H9 (cell line): Measurements from ENCODE around the gene JAML. TPM values are rescaled to one million over a fixed set of nuclear protein-coding genes. Genes with fewer than 3 reads are reported as not detected.
A peak's percentile ranks its signal among the peaks of the same experiment; 100 is the strongest.

Source experiments
- DNase-seq: peaks from one replicate; pipeline ENCODE4 v3.0.0-alpha.2; 2017
- H2AFZ ChIP-seq: one replicate; pipeline ENCODE4 v1.6.1; 2013; ENCODE audit warnings: mild to moderate bottlenecking, low read length, control low read depth, moderate library complexity
- H2AK5ac ChIP-seq: 2 replicates; pipeline ENCODE4 v1.6.1; 2013; ENCODE audit warnings: low read length, control low read depth, mixed read lengths; ENCODE audit not compliant: insufficient read length
- H2BK120ac ChIP-seq: one replicate; pipeline ENCODE4 v1.6.1; 2013; ENCODE audit warnings: low read depth, mild to moderate bottlenecking, low read length, control low read depth, inconsistent platforms; ENCODE audit not compliant: poor library complexity, severe bottlenecking
- H2BK12ac ChIP-seq: 2 replicates; pipeline ENCODE4 v1.6.1; 2013; ENCODE audit warnings: low read length, control low read depth, mixed read lengths, low read depth; ENCODE audit not compliant: insufficient read length
- H2BK15ac ChIP-seq: 2 replicates; pipeline ENCODE4 v1.6.1; 2013; ENCODE audit warnings: low read depth, low read length, control low read depth
- H2BK20ac ChIP-seq: one replicate; pipeline ENCODE4 v1.6.1; 2013; ENCODE audit warnings: low read depth, mild to moderate bottlenecking, low read length, control low read depth, inconsistent platforms; ENCODE audit not compliant: poor library complexity, severe bottlenecking
- H2BK5ac ChIP-seq: 2 replicates; pipeline ENCODE4 v1.6.1; 2013; ENCODE audit warnings: low read length, control low read depth, mixed read lengths; ENCODE audit not compliant: insufficient read length
- H3K14ac ChIP-seq: 2 replicates; pipeline ENCODE4 v1.6.1; 2013; ENCODE audit warnings: low read length, control low read depth; ENCODE audit not compliant: insufficient read depth
- H3K18ac ChIP-seq: 2 replicates; pipeline ENCODE4 v1.6.1; 2013; ENCODE audit warnings: low read depth, mild to moderate bottlenecking, mixed read lengths, low read length, control low read depth; ENCODE audit not compliant: insufficient read length
- H3K23ac ChIP-seq: 2 replicates; pipeline ENCODE4 v1.6.1; 2013; ENCODE audit warnings: low read length, control low read depth, mixed read lengths, low read depth; ENCODE audit not compliant: insufficient read length
- H3K23me2 ChIP-seq: 2 replicates; pipeline ENCODE4 v1.6.1; 2013; ENCODE audit warnings: low read depth, mild to moderate bottlenecking, mixed read lengths, low read length, control low read depth; ENCODE audit not compliant: insufficient read length, poor library complexity, severe bottlenecking
- H3K27ac ChIP-seq: 2 replicates; pipeline ENCODE4 v1.5.1; 2013; ENCODE audit warnings: low read length, control low read depth, mixed read lengths, low read depth; ENCODE audit not compliant: insufficient read length
- H3K27me3 ChIP-seq: 2 replicates; pipeline ENCODE4 v1.6.1; 2013; ENCODE audit warnings: low read length, control low read depth, inconsistent platforms; ENCODE audit not compliant: insufficient read depth
- H3K4ac ChIP-seq: 2 replicates; pipeline ENCODE4 v1.6.1; 2013; ENCODE audit warnings: low read depth, mild to moderate bottlenecking, control low read depth, inconsistent platforms, low read length, moderate library complexity
- H3K4me1 ChIP-seq: 2 replicates; pipeline ENCODE4 v1.6.1; 2013; ENCODE audit warnings: low read length, control low read depth, inconsistent platforms; ENCODE audit not compliant: insufficient read depth
- H3K4me2 ChIP-seq: 2 replicates; pipeline ENCODE4 v1.6.1; 2013; ENCODE audit warnings: low read length, control low read depth, mixed read lengths; ENCODE audit not compliant: insufficient read length, insufficient read depth
- H3K56ac ChIP-seq: 2 replicates; pipeline ENCODE4 v1.6.1; 2013; ENCODE audit warnings: low read depth, mild to moderate bottlenecking, mixed read lengths, low read length, control low read depth; ENCODE audit not compliant: insufficient read length
- H3K79me1 ChIP-seq: 2 replicates; pipeline ENCODE4 v1.6.1; 2013; ENCODE audit warnings: low read depth, mild to moderate bottlenecking, moderate library complexity, low read length, control low read depth, inconsistent platforms; ENCODE audit not compliant: insufficient read depth, poor library complexity, severe bottlenecking
- H3K79me2 ChIP-seq: 2 replicates; pipeline ENCODE4 v1.6.1; 2013; ENCODE audit warnings: low read length, control low read depth, inconsistent platforms; ENCODE audit not compliant: insufficient read depth
- H3K9ac ChIP-seq: 2 replicates; pipeline ENCODE4 v1.6.1; 2013; ENCODE audit warnings: low read length, control low read depth, mixed read lengths; ENCODE audit not compliant: insufficient read length; ENCODE audit errors: extremely low read depth
- H3K9me3 ChIP-seq: one replicate; pipeline ENCODE4 v1.6.1; 2013; ENCODE audit warnings: low read depth, low read length, inconsistent platforms; ENCODE audit not compliant: control insufficient read depth
- H3T11ph ChIP-seq: one replicate; pipeline ENCODE4 v1.6.1; 2013; ENCODE audit warnings: mild to moderate bottlenecking, low read length, control low read depth, inconsistent platforms
- H4K20me1 ChIP-seq: one replicate; pipeline ENCODE4 v1.6.1; 2013; ENCODE audit not compliant: control insufficient read depth, insufficient read length, insufficient read depth
- H4K5ac ChIP-seq: 2 replicates; pipeline ENCODE4 v1.6.1; 2013; ENCODE audit warnings: low read depth, mild to moderate bottlenecking, mixed read lengths, low read length, control low read depth; ENCODE audit not compliant: insufficient read length
- H4K8ac ChIP-seq: replicated peaks from 2 replicates; pipeline ENCODE4 v1.6.1; 2013; ENCODE audit warnings: low read length, control low read depth, mixed read lengths, low read depth; ENCODE audit not compliant: insufficient read length
- H4K91ac ChIP-seq: 2 replicates; pipeline ENCODE4 v1.6.1; 2013; ENCODE audit warnings: low read depth, mild to moderate bottlenecking, moderate library complexity, mixed read lengths, low read length, control low read depth; ENCODE audit not compliant: insufficient read length
- H3K27ac Mint-ChIP-seq, 3 experiments: 2 replicates in 2 of 3; 3 replicates in 1 of 3; pipeline ENCODE4 v1.8.0; 2020 to 2021; ENCODE audit warnings: mixed read lengths in 3 of 3, mild to moderate bottlenecking in 1 of 3, moderate library complexity in 1 of 3
- H3K27me3 Mint-ChIP-seq: 2 replicates; pipeline ENCODE4 v1.8.0; 2021; ENCODE audit warnings: low read depth, mild to moderate bottlenecking, moderate library complexity, mixed read lengths
- H3K36me3 Mint-ChIP-seq, 3 experiments: 2 replicates in 2 of 3; 3 replicates in 1 of 3; pipeline ENCODE4 v1.8.0; 2020 to 2021; ENCODE audit warnings: low read depth in 3 of 3, mixed read lengths in 3 of 3; ENCODE audit not compliant: insufficient read depth in 1 of 3
- H3K4me1 Mint-ChIP-seq, 2 experiments: 2 replicates each; pipeline ENCODE4 v1.8.0; 2020; ENCODE audit warnings: mixed read lengths in 2 of 2
- H3K4me3 Mint-ChIP-seq, 2 experiments: 2 replicates in 1 of 2; 3 replicates in 1 of 2; pipeline ENCODE4 v1.8.0; 2020 to 2021; ENCODE audit warnings: mild to moderate bottlenecking in 2 of 2, mixed read lengths in 2 of 2, moderate library complexity in 1 of 2
- H3K9me3 Mint-ChIP-seq, 2 experiments: 2 replicates in 1 of 2; 3 replicates in 1 of 2; pipeline ENCODE4 v1.8.0; 2020; ENCODE audit warnings: mild to moderate bottlenecking in 2 of 2, mixed read lengths in 2 of 2, moderate library complexity in 1 of 2
- CTCF ChIP-seq: fragments of 200-600 bp; sonication (generic); conservative IDR thresholded peaks from 3 replicates; pipeline ENCODE4 v1.8.0; 2021; ENCODE audit warnings: antibody characterized with exemption, mild to moderate bottlenecking
- WGBS: extraction: QIAGEN DNeasy Blood & Tissue Kit; methylation state at CpG from one replicate; pipeline ENCODE4 v1.1.7; 2013; ENCODE audit warnings: missing lambda C conversion rate, low lambda C conversion rate, mixed read lengths; ENCODE audit not compliant: insufficient read length; ENCODE audit errors: extremely low coverage; 5-methylcytosine and 5-hydroxymethylcytosine counted together
- total RNA-seq: library from RNA; stranded (reverse); gene quantifications from 2 replicates; pipeline ENCODE4 v1.2.1, GENCODE V29; 2021

The JAML gene
- total RNA-seq, 1 experiment from 2014 or later = 0.48 TPM

- Histone ChIP-seq H3K9ac (no peak overlapping the region), H3K56ac (no peak overlapping the region), H2AFZ (no peak overlapping the region), H2BK12ac (no peak overlapping the region), H3K79me1 (no peaks in the 10 kb centered on the region), H3K4me1 (peaks cover 15% of the 10 kb centered on the region), H3K79me2 (no peaks in the 10 kb centered on the region), H2BK15ac (no peak overlapping the region), H3K18ac (no peak overlapping the region), H3K23me2 (peaks cover 30% of the 10 kb centered on the region), H3K27ac (no peak overlapping the region), H4K5ac (no peak overlapping the region), H2AK5ac (no peak overlapping the region), H3K9me3 (no peaks in the 10 kb centered on the region), H3K4ac (no peak overlapping the region), H3K4me2 (peak overlapping the region; percentile 85), H4K20me1 (no peaks in the 10 kb centered on the region), H2BK120ac (no peak overlapping the region), H4K91ac (no peak overlapping the region), H3T11ph (no peak overlapping the region), H4K8ac (no peak overlapping the region), H3K23ac (no peak overlapping the region), H3K14ac (no peak overlapping the region), H2BK20ac (no peak overlapping the region), H3K27me3 (peaks cover 72% of the 10 kb centered on the region), H2BK5ac (no peak overlapping the region)
- Mint-ChIP-seq H3K27me3 (peaks cover 94% of the 10 kb centered on the region), H3K9me3 (no peaks in the 10 kb centered on the region; a peak in 1 of 5 replicates), H3K36me3 (no peaks in the 10 kb centered on the region; a peak in 1 of 7 replicates), H3K27ac (no peak overlapping the region), H3K4me3 (peak overlapping the region; percentile 61 to 82), H3K4me1 (peaks cover 52 to 63% of the 10 kb centered on the region in 2 experiments)
- DNase-seq = no peak
- no peak for TF ChIP-seq CTCF
- WGBS = no CpG with 5 or more reads among the region's 11 CpGs
Observed at GRCh38 chr11:118153976-118154375, 70.8 kb downstream of the JAML start.
